Muscle layer of duodenum (tissue), 2 donors: Measurements from ENCODE around the gene KRTAP5-1.

Source experiments
- H3K27ac ChIP-seq: one replicate; pipeline ENCODE4 v1.7.0; 2013; ENCODE audit warnings: mild to moderate bottlenecking, low read length
- H3K27me3 ChIP-seq: one replicate; pipeline ENCODE4 v1.7.0; 2013; ENCODE audit warnings: low read depth, mild to moderate bottlenecking, control low read depth, low read length
- H3K36me3 ChIP-seq, 2 donors: one replicate each; pipeline ENCODE4 v1.7.0; 2013; ENCODE audit warnings: low read length in 2 of 2, control low read depth in 1 of 2, mild to moderate bottlenecking in 1 of 2; ENCODE audit not compliant: insufficient read depth in 2 of 2, control insufficient read depth in 1 of 2
- H3K4me1 ChIP-seq, 2 donors: one replicate each; pipeline ENCODE4 v1.7.0; 2013; ENCODE audit warnings: low read length in 2 of 2, mild to moderate bottlenecking in 2 of 2, control low read depth in 1 of 2, moderate library complexity in 1 of 2; ENCODE audit not compliant: insufficient read depth in 2 of 2, control insufficient read depth in 1 of 2
- H3K4me3 ChIP-seq, 2 donors: one replicate each; pipeline ENCODE4 v1.7.0; 2013; ENCODE audit warnings: low read length in 2 of 2, low read depth in 1 of 2, mild to moderate bottlenecking in 1 of 2
- H3K9me3 ChIP-seq, 2 donors: one replicate each; pipeline ENCODE4 v1.7.0; 2013; ENCODE audit warnings: low read length in 2 of 2, control low read depth in 1 of 2, mild to moderate bottlenecking in 1 of 2; ENCODE audit not compliant: control insufficient read depth in 1 of 2
- donor health status: healthy.

The KRTAP5-1 gene

GRCh38 chr11:1536065-1536843, 48.8 kb downstream of the KRTAP5-1 start:
- no peak overlapping the region for H3K27ac ChIP-seq
- H3K9me3 ChIP-seq, result no peaks in the 10 kb centered on the region
- peaks cover 6 to 7% of the 10 kb centered on the region in 2 donors for H3K36me3 ChIP-seq
- H3K4me3 ChIP-seq, result no peak overlapping the region
- no peaks in the 10 kb centered on the region for H3K27me3 ChIP-seq
- H3K4me1 ChIP-seq, result peaks cover 7 to 41% of the 10 kb centered on the region in 2 donors

- peaks cover 7 to 51% of the 10 kb centered on the region in 2 donors for H3K4me1 ChIP-seq
- no peaks in the 10 kb centered on the region for H3K27me3 ChIP-seq
- H3K4me3 ChIP-seq, result no peak overlapping the region
- H3K9me3 ChIP-seq, result no peaks in the 10 kb centered on the region
- H3K27ac ChIP-seq, result no peak overlapping the region
- peaks cover 6 to 7% of the 10 kb centered on the region in 2 donors for H3K36me3 ChIP-seq
Observed at GRCh38 chr11:1534682-1535081, 50.4 kb downstream of the KRTAP5-1 start.
